Thymus (tissue), 11 donors: ENCODE results near the gene SIMC1. TPM values are rescaled to one million over a fixed set of nuclear protein-coding genes. Genes with fewer than 3 reads are reported as not detected.

Experiments used
- DNase-seq, 9 donors: peaks; one replicate each; pipeline ENCODE4 v3.0.0-alpha.2; 2013; ENCODE audit warnings: low spot score in 9 of 9, low read depth in 6 of 9, missing footprints in 1 of 9
- H3K27ac ChIP-seq, 2 donors: one replicate each; pipeline ENCODE4 v1.5.1; 2013; ENCODE audit warnings: control low read depth in 1 of 2, low read depth in 1 of 2, low read length in 1 of 2, mild to moderate bottlenecking in 1 of 2, moderate library complexity in 1 of 2
- H3K27me3 ChIP-seq, 2 donors: one replicate each; pipeline ENCODE4 v1.5.1; 2013; ENCODE audit warnings: low read length in 1 of 2; ENCODE audit not compliant: control insufficient read depth in 2 of 2, insufficient read depth in 1 of 2
- H3K36me3 ChIP-seq, 2 donors: one replicate each; pipeline ENCODE4 v1.5.1; 2013; ENCODE audit warnings: low read length in 1 of 2, mild to moderate bottlenecking in 1 of 2, moderate library complexity in 1 of 2; ENCODE audit not compliant: control insufficient read depth in 2 of 2, insufficient read depth in 2 of 2
- H3K4me1 ChIP-seq, 2 donors: one replicate each; pipeline ENCODE4 v1.5.1; 2013; ENCODE audit warnings: low read length in 2 of 2; ENCODE audit not compliant: control insufficient read depth in 2 of 2, insufficient read depth in 2 of 2
- H3K4me3 ChIP-seq, 2 donors: one replicate each; pipeline ENCODE4 v1.5.1; 2013; ENCODE audit warnings: low read length in 2 of 2, control low read depth in 1 of 2, mild to moderate bottlenecking in 1 of 2
- H3K9me3 ChIP-seq, 2 donors: one replicate each; pipeline ENCODE4 v1.5.1; 2013; ENCODE audit warnings: low read length in 1 of 2, mild to moderate bottlenecking in 1 of 2; ENCODE audit not compliant: control insufficient read depth in 2 of 2, insufficient read depth in 1 of 2
- WGBS: extraction: QIAGEN DNeasy Blood & Tissue Kit; methylation state at CpG from one replicate; pipeline ENCODE4 v1.1.7; 2013; 5-methylcytosine and 5-hydroxymethylcytosine counted together
- polyA plus RNA-seq: library from polyadenylated mRNA; stranded (reverse); fragments of 200-250 nt; gene quantifications from one replicate; pipeline ENCODE4 v1.2.3, GENCODE V29; 2013
- total RNA-seq: library from RNA; stranded (reverse); fragments of 120-200 nt; gene quantifications from one replicate; pipeline ENCODE4 v1.2.4, GENCODE V29; 2013
- donor health status: healthy.

SIMC1 gene
- total and polyA plus RNA-seq, 2 donors = 5.3 to 10.2 TPM

DNA sequence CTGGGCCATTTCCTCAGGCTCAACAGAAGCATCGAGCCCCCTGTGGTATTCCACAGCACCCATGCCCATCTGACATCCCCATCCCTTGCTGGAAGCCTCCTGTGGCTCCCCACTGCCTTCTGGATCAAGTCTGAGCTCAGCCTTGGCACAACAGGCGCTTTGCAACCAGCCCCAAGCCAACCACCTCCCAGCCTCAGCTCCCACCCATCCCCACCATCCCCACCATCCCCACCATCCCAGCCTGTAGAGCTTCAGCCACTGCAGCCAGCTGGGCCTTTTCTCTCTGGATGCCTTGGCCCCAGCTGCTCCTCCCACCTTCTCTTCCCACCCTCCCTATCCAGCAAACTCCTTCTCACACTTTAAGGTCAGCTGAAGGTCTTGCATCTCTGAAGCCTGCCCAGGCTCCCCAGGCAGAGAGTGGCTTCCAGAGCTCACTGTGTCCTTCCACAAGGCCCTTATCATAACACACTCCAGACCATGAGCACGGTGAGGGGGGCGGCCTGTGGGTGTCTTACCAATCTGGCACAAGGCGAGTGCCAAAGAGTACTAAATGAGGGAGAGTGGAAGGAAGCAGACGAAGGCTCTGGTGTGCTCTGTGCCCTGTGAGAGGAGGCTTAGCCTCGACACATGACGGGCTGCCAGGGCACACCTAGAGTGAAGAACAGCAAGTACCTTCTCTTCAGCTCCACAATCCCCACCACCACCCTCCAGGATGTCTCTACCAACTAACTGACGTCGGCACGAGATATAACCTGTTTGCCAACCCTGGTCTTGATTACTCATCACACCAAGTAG is 156.9 kb downstream of the SIMC1 start:
- H3K4me3 ChIP-seq = no peak overlapping the region
- H3K27ac ChIP-seq = no peak overlapping the region
- peaks cover 44 to 52% of the 10 kb centered on the region in 2 donors for H3K36me3 ChIP-seq
- no peaks in the 10 kb centered on the region for H3K4me1 ChIP-seq
- no peak for DNase-seq
- H3K27me3 ChIP-seq = no peaks in the 10 kb centered on the region
- WGBS = 95% methylated on average over 11 of the region's 11 CpGs
- H3K9me3 ChIP-seq = no peaks in the 10 kb centered on the region

Other genes starting within 250 kb of the SIMC1 start
- gene KIAA1191, start 123.3 kb downstream of the SIMC1 start, total RNA-seq = 36.4 TPM
- gene KIAA1191, start 123.3 kb downstream of the SIMC1 start, polyA plus RNA-seq = 56.0 TPM
- 1.8 TPM for gene ARL10, start 127.1 kb downstream of the SIMC1 start, total RNA-seq
- 3.3 TPM for gene ARL10, start 127.1 kb downstream of the SIMC1 start, polyA plus RNA-seq
- 19.5 TPM for gene NOP16, start 150.2 kb downstream of the SIMC1 start, total RNA-seq
- gene NOP16, start 150.2 kb downstream of the SIMC1 start, polyA plus RNA-seq = 30.6 TPM
- 116 TPM for gene HIGD2A, start 150.3 kb downstream of the SIMC1 start, total RNA-seq
- gene HIGD2A, start 150.3 kb downstream of the SIMC1 start, polyA plus RNA-seq = 161 TPM
- gene CLTB, start 178.1 kb downstream of the SIMC1 start, total RNA-seq = 93.3 TPM
- gene CLTB, start 178.1 kb downstream of the SIMC1 start, polyA plus RNA-seq = 129 TPM
- 22.4 TPM for gene FAF2, start 210.0 kb downstream of the SIMC1 start, total RNA-seq
- gene FAF2, start 210.0 kb downstream of the SIMC1 start, polyA plus RNA-seq = 17.7 TPM